Stomach (tissue), 9 donors: Measurements from ENCODE around the gene SH3PXD2A. TPM values are rescaled to one million over a fixed set of nuclear protein-coding genes. Genes with fewer than 3 reads are reported as not detected.

Source experiments
- DNase-seq, 2 donors: peaks; one replicate each; pipeline versions ENCODE4 v3.0.0 to v3.0.0-alpha.2; 2013 to 2019
- H3K27ac ChIP-seq, 5 donors: fragments of 200-600 bp in 4 of 5; sonication (generic) in 4 of 5; one replicate each; pipeline ENCODE4 v1.5.1; 2013 to 2019; ENCODE audit warnings: mild to moderate bottlenecking in 1 of 5, moderate library complexity in 1 of 5
- H3K27me3 ChIP-seq, 3 donors: fragments of 200-600 bp; sonication (generic); one replicate each; pipeline ENCODE4 v1.5.1; 2017 to 2019; ENCODE audit warnings: mixed run types in 1 of 3
- H3K36me3 ChIP-seq, 4 donors: fragments of 200-600 bp; sonication (generic); 1 replicate in 3 of 4; 2 replicates in 1 of 4; pipeline ENCODE4 v1.5.1; 2016 to 2019
- H3K4me1 ChIP-seq, 4 donors: fragments of 200-600 bp; sonication (generic); one replicate each; pipeline ENCODE4 v1.5.1; 2016 to 2019
- H3K4me3 ChIP-seq, 4 donors: fragments of 200-600 bp; sonication (generic) in 3 of 4; one replicate each; pipeline ENCODE4 v1.5.1; 2016 to 2019; ENCODE audit warnings: mild to moderate bottlenecking in 1 of 4
- H3K9me3 ChIP-seq, 4 donors: fragments of 200-600 bp; sonication (generic); one replicate each; pipeline ENCODE4 v1.5.1; 2016 to 2019
- EP300 ChIP-seq: sonication (generic); formaldehyde crosslinking; IDR thresholded peaks from one replicate; pipeline ENCODE4 v1.6.1; 2017; ENCODE audit warnings: antibody characterized with exemption
- POLR2A ChIP-seq, 4 donors: fragments of 450-650 bp; IDR thresholded peaks; one replicate each; pipeline ENCODE4 v1.6.1; 2016; ENCODE audit warnings: antibody characterized with exemption in 4 of 4, control low read depth in 2 of 4, mild to moderate bottlenecking in 1 of 4, moderate library complexity in 1 of 4
- POLR2AphosphoS5 ChIP-seq, 3 donors: sonication (generic); formaldehyde crosslinking; IDR thresholded peaks; one replicate each; pipeline ENCODE4 v1.6.1; 2016; ENCODE audit warnings: antibody characterized with exemption in 3 of 3
- WGBS, 5 donors: extraction: QIAGEN DNeasy Blood & Tissue Kit in 3 of 5; methylation state at CpG; one replicate each; pipeline versions ENCODE4 v1.1.5 to v1.1.7; 2013 to 2018; 5-methylcytosine and 5-hydroxymethylcytosine counted together
- intact Hi-C: fragments of 100-400 bp; cut with DNase I; formaldehyde crosslinking; loops from one replicate; pipeline ENCODE4 v1.15.1; 2023; ENCODE audit warnings: low total_unique reads
- polyA plus RNA-seq, 3 donors: library from polyadenylated mRNA; stranded (reverse); fragments of 200-250 nt; gene quantifications; one replicate each; pipeline ENCODE4 v1.2.3, GENCODE V29; 2013
- total RNA-seq, 5 donors: library from RNA; depleted of rRNA; stranded (reverse); fragments of >200 nt; gene quantifications; one replicate each; pipeline versions ENCODE4 v1.1.0 to v1.2.3, GENCODE V29; 2014 to 2016
- TF ChIP-seq, protein P1 (sequence below), 7 experiments: fragments of 450-650 bp in 4 of 7; fragments of 200-600 bp in 3 of 7; sonication (generic) in 3 of 7; IDR thresholded peaks; one replicate each; pipeline ENCODE4 v1.5.1; 2016 to 2019; ENCODE audit warnings: antibody characterized with exemption in 7 of 7, control low read depth in 2 of 7, mild to moderate bottlenecking in 1 of 7
- donor health status: healthy with polysubstance abuse.
- donor health status: Bipolar disorder and iron deficiency.
- donor health status: healthy.

SH3PXD2A gene
- total and polyA plus RNA-seq, 8 donors, result 12.8 to 51.6 (median 24.0) TPM

- intact Hi-C loops, result loop anchor here (5.0 kb wide), 1 partner anchor 147 kb away; the partner anchor contains the start of gene SH3PXD2A
- H3K36me3 ChIP-seq, result no peaks in the 10 kb centered on the region
These were observed 144.9 kb downstream of the SH3PXD2A start for GRCh38 chr10:103710490-103710889.

DNA sequence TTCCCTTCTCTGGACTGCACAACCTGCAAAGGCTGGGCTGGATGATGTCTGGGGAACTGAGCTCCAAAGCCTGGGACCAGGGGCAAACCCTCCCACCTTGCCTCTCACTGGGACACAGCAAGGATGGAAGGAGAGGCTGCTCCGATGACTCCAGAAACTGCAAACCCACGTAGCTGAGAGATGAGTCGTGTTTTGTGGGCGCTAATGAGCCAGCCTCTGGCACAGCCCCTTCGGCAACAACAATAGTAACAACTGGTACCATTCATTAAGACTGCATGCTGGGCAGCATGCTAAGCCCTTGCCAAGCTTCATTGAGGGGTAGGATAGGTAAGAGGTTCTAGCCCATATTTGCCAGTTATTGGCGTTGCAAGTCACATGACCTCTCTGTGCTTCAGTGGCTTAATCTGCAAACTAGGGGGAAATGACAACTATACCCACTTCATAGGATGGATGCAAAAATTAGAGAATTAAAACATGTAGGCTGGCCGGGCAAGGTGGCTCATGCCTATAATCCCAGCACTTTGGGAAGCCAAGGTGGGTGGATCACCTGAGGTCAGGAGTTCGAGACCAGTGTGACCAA lies 145.9 kb downstream of the SH3PXD2A start:
- H3K36me3 ChIP-seq, result no peaks in the 10 kb centered on the region
- intact Hi-C loops, result no loop called here

More at GRCh38 chr10:103710490-103710889, 144.9 kb downstream of the SH3PXD2A start:
- Histone ChIP-seq H3K9me3 (no peaks in the 10 kb centered on the region), H3K4me1 (peaks cover 0 to 11% (median 3%) of the 10 kb centered on the region in 4 donors), H3K4me3 (no peak overlapping the region), H3K27me3 (no peaks in the 10 kb centered on the region), H3K27ac (no peak overlapping the region)
- no peak for DNase-seq
- TF ChIP-seq EP300, result no peak
- TF ChIP-seq, protein P1, sequence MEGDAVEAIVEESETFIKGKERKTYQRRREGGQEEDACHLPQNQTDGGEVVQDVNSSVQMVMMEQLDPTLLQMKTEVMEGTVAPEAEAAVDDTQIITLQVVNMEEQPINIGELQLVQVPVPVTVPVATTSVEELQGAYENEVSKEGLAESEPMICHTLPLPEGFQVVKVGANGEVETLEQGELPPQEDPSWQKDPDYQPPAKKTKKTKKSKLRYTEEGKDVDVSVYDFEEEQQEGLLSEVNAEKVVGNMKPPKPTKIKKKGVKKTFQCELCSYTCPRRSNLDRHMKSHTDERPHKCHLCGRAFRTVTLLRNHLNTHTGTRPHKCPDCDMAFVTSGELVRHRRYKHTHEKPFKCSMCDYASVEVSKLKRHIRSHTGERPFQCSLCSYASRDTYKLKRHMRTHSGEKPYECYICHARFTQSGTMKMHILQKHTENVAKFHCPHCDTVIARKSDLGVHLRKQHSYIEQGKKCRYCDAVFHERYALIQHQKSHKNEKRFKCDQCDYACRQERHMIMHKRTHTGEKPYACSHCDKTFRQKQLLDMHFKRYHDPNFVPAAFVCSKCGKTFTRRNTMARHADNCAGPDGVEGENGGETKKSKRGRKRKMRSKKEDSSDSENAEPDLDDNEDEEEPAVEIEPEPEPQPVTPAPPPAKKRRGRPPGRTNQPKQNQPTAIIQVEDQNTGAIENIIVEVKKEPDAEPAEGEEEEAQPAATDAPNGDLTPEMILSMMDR (IDR thresholded peaks at IDR 0.05), result no peak
- WGBS, 5 donors, result 79 to 90% (median 84%) methylated on average over 4 of the region's 4 CpGs

GRCh38 chr10:103708627-103709288 lies 146.6 kb downstream of the SH3PXD2A start:
- intact Hi-C loops, result no loop called here
- DNase-seq, result no peak

More for the DNA sequence above, 145.9 kb downstream of the SH3PXD2A start:
- no peaks in the 10 kb centered on the region for H3K9me3 ChIP-seq
- WGBS, 5 donors, result 74 to 88% (median 88%) methylated on average over 8 of the region's 8 CpGs
- no peak overlapping the region for H3K4me3 ChIP-seq
- TF ChIP-seq POLR2A (IDR thresholded peaks at IDR 0.05) (no peak), EP300 (no peak), POLR2AphosphoS5 (IDR thresholded peaks at IDR 0.05) (no peak)
- TF ChIP-seq, protein P1 (IDR thresholded peaks at IDR 0.05), result no peak
- H3K4me1 ChIP-seq, result peaks cover 0 to 7% (median 3%) of the 10 kb centered on the region in 4 donors
- H3K27ac ChIP-seq, result no peak overlapping the region
- DNase-seq, result no peak
- H3K27me3 ChIP-seq, result no peaks in the 10 kb centered on the region

DNA sequence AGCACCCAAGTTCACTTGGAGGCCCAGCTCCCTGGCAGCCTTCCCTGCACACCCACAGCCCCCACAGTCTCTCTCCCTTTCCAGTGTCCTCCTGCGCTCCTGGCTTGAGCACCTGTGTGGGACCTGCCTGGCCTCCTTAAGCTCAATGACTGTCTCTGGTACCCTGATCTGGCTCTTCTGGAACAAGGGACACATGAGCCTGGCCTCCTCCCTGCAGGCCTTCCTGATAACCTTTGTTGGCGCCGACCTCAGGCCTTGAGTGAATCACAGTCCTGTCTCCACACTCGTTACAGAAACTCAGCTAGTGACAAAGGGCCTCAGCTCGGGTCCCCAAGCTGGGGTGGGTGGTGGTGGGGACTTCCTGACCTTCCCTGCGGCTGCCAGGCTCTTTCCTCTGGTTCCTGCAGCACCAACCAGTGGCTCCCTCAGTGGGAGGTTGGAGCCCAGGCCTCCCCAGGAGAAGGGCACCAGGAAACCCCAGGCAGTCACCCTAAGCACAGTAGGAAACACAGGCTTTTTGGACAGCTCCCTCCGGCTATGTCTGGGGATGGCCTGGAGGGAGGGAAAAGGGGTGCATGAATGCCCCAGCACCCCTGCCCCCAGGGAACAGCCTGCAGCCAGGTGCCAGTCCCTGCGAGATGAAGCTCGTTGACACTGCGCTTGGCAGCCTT lies 147.3 kb downstream of the SH3PXD2A start:
- no peak for DNase-seq
- no peak for TF ChIP-seq POLR2A (IDR thresholded peaks at IDR 0.05)
- no peak for TF ChIP-seq POLR2AphosphoS5 (IDR thresholded peaks at IDR 0.05)
- TF ChIP-seq, protein P1 (IDR thresholded peaks at IDR 0.05), result no peak
- TF ChIP-seq EP300, result no peak
- no peaks in the 10 kb centered on the region for H3K27me3 ChIP-seq
- no peak overlapping the region for H3K4me3 ChIP-seq
- no peaks in the 10 kb centered on the region for H3K9me3 ChIP-seq
- WGBS, 5 donors, result 74 to 85% (median 79%) methylated on average over 5 to 10 of the region's 10 CpGs
- H3K4me1 ChIP-seq, result peaks cover 0 to 5% (median 2%) of the 10 kb centered on the region in 4 donors
- H3K27ac ChIP-seq, result no peak overlapping the region
- H3K36me3 ChIP-seq, result peaks cover 0 to 2% (median 0%) of the 10 kb centered on the region in 4 donors
- intact Hi-C loops, result no loop called here

More at GRCh38 chr10:103708627-103709288, 146.6 kb downstream of the SH3PXD2A start:
- no peak overlapping the region for H3K27ac ChIP-seq
- WGBS, 5 donors, result 80 to 89% (median 85%) methylated on average over 4 to 6 of the region's 6 CpGs
- peaks cover 0 to 7% (median 3%) of the 10 kb centered on the region in 4 donors for H3K4me1 ChIP-seq
- H3K4me3 ChIP-seq, result no peak overlapping the region
- no peaks in the 10 kb centered on the region for H3K9me3 ChIP-seq
- H3K27me3 ChIP-seq, result no peaks in the 10 kb centered on the region
- peaks cover 0 to 2% (median 0%) of the 10 kb centered on the region in 4 donors for H3K36me3 ChIP-seq
- TF ChIP-seq EP300 (no peak), POLR2A (IDR thresholded peaks at IDR 0.05) (no peak), POLR2AphosphoS5 (IDR thresholded peaks at IDR 0.05) (no peak)
- TF ChIP-seq, protein P1 (IDR thresholded peaks at IDR 0.05), result no peak
